ENCODE data around the gene ZBTB12. TPM values are rescaled to one million over a fixed set of nuclear protein-coding genes. Genes with fewer than 3 reads are reported as not detected.

ZBTB12 gene
- total RNA-seq, 2 experiments from 2014 or later = 0.28 to 0.33 TPM

DNA sequence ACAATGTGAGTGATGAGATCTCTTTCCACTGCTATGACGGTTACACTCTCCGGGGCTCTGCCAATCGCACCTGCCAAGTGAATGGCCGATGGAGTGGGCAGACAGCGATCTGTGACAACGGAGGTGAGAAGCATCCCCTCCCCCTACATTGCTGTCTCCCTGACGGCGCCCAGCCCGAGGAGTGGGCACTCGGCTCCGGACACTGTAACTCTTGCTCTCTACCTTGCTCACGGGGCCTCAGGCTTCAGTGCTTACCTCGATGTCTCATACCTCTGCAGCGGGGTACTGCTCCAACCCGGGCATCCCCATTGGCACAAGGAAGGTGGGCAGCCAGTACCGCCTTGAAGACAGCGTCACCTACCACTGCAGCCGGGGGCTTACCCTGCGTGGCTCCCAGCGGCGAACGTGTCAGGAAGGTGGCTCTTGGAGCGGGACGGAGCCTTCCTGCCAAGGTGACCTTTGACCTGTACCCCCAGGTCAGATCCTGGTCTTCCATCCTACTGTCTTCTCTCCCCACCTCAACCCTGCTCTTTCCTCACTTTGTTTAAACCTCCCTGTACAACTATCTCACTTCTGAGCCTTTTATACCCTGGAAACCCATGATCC, 45.3 kb upstream of the ZBTB12 start:
- intact Hi-C loops (cut with DNase I, micrococcal nuclease) = no loop called here
- no peak for ATAC-seq (ENCODE audit: poor library complexity)
- H3K36me3 ChIP-seq (ENCODE audit: insufficient read depth, low read length) = peaks cover 11% of the 10 kb centered on the region
- Mint-ChIP-seq H3K27ac (no peak overlapping the region), H3K4me1 (ENCODE audit: low read depth) (no peaks in the 10 kb centered on the region), H3K36me3 (ENCODE audit: low read depth) (peaks cover 8% of the 10 kb centered on the region), H3K27me3 (peaks cover 11% of the 10 kb centered on the region), H3K4me3 (no peak overlapping the region), H3K9me3 (no peaks in the 10 kb centered on the region)
- TF ChIP-seq CTCF (IDR thresholded peaks at IDR 0.05) = no peak
- peaks cover 4 to 14% of the 10 kb centered on the region in 2 experiments for H3K27me3 ChIP-seq (ENCODE audit: control insufficient read depth in 1 of 2, insufficient read depth in 2 of 2, low read length in 2 of 2)
- ChIA-PET CTCF (no interaction called here), POLR2A (no interaction called here)
- H3K27ac ChIP-seq (ENCODE audit: low read depth in 1 of 2, low read length in 2 of 2) = no peak overlapping the region
- H3K4me1 ChIP-seq (ENCODE audit: insufficient read depth, low read length) = no peaks in the 10 kb centered on the region
- DNase-seq = no peak
- no peaks in the 10 kb centered on the region for H3K9me3 ChIP-seq (ENCODE audit: control insufficient read depth in 1 of 2, insufficient read depth in 1 of 2, low read length in 2 of 2)
- H3K4me3 ChIP-seq (ENCODE audit: low read length) = no peak overlapping the region

DNA sequence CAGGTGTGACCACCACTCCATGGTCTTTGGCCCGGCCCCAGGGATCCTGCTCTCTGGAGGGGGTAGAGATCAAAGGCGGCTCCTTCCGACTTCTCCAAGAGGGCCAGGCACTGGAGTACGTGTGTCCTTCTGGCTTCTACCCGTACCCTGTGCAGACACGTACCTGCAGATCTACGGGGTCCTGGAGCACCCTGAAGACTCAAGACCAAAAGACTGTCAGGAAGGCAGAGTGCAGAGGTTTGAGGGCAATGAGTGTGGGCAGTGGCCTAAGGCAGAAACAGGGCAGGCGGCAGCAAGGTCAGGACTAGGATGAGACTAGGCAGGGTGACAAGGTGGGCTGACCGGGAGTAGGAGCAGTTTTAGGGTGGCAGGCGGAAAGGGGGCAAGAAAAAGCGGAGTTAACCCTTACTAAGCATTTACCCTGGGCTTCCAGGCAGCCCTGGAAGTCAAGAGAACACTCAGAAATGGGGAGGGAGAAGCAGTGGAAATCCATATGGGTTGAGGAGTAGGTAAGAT, 44.5 kb upstream of the ZBTB12 start:
- no peak for ATAC-seq (ENCODE audit: poor library complexity)
- H3K27me3 Mint-ChIP-seq = peaks cover 11% of the 10 kb centered on the region
- ChIA-PET POLR2A (no interaction called here), CTCF (no interaction called here)
- H3K27me3 ChIP-seq (ENCODE audit: control insufficient read depth in 1 of 2, insufficient read depth in 2 of 2, low read length in 2 of 2) = peaks cover 4 to 14% of the 10 kb centered on the region in 2 experiments
- H3K4me1 ChIP-seq (ENCODE audit: insufficient read depth, low read length) = no peaks in the 10 kb centered on the region
- peaks cover 6% of the 10 kb centered on the region for H3K36me3 Mint-ChIP-seq (ENCODE audit: low read depth)
- TF ChIP-seq CTCF (IDR thresholded peaks at IDR 0.05) = no peak
- no peak overlapping the region for H3K4me3 ChIP-seq (ENCODE audit: low read length)
- H3K36me3 ChIP-seq (ENCODE audit: insufficient read depth, low read length) = peaks cover 4% of the 10 kb centered on the region
- H3K4me1 Mint-ChIP-seq (ENCODE audit: low read depth) = no peaks in the 10 kb centered on the region
- H3K4me3 Mint-ChIP-seq = no peak overlapping the region
- DNase-seq = no peak
- no peaks in the 10 kb centered on the region for H3K9me3 ChIP-seq (ENCODE audit: control insufficient read depth in 1 of 2, insufficient read depth in 1 of 2, low read length in 2 of 2)
- no peak overlapping the region for H3K27ac ChIP-seq (ENCODE audit: low read depth in 1 of 2, low read length in 2 of 2)
- intact Hi-C loops (cut with DNase I, micrococcal nuclease) = no loop called here
- no peak overlapping the region for H3K27ac Mint-ChIP-seq
- H3K9me3 Mint-ChIP-seq = no peaks in the 10 kb centered on the region

GRCh38 chr6:31945507-31946369, 43.9 kb upstream of the ZBTB12 start, which contains the start of gene CFB:
Gene CFB (plus strand): TSS chr6:31946095. CDS start chr6:31946222, 127 bp downstream.
- H3K9me3 Mint-ChIP-seq = no peaks in the 10 kb centered on the region
- ChIA-PET POLR2A (no interaction called here), CTCF (no interaction called here)
- H3K27me3 ChIP-seq (ENCODE audit: control insufficient read depth in 1 of 2, insufficient read depth in 2 of 2, low read length in 2 of 2) = peaks cover 4 to 14% of the 10 kb centered on the region in 2 experiments
- no peak for TF ChIP-seq CTCF (IDR thresholded peaks at IDR 0.05)
- H3K36me3 ChIP-seq (ENCODE audit: insufficient read depth, low read length) = no peaks in the 10 kb centered on the region
- intact Hi-C loops (cut with DNase I, micrococcal nuclease) = no loop called here
- DNase-seq (peak in 2 of 14 experiments; percentile 32 to 34), ATAC-seq (ENCODE audit: poor library complexity) (no peak)
- no peak within 1 kb of the TSS for H3K4me3 Mint-ChIP-seq
- peaks cover 1% of the 10 kb centered on the region for H3K36me3 Mint-ChIP-seq (ENCODE audit: low read depth)
- H3K27ac ChIP-seq (ENCODE audit: low read depth in 1 of 2, low read length in 2 of 2) = no peak within 1 kb of the TSS
- H3K4me1 ChIP-seq (ENCODE audit: insufficient read depth, low read length) = no peaks in the 10 kb centered on the region
- no peak within 1 kb of the TSS for H3K4me3 ChIP-seq (ENCODE audit: low read length)
- H3K27ac Mint-ChIP-seq = no peak within 1 kb of the TSS
- peaks cover 13% of the 10 kb centered on the region for H3K27me3 Mint-ChIP-seq
- H3K4me1 Mint-ChIP-seq (ENCODE audit: low read depth) = no peaks in the 10 kb centered on the region
- no peaks in the 10 kb centered on the region for H3K9me3 ChIP-seq (ENCODE audit: control insufficient read depth in 1 of 2, insufficient read depth in 1 of 2, low read length in 2 of 2)

Data from CD4-positive, alpha-beta T cell (primary cell).